HG03039 (cell line): ENCODE data around the gene PALS1.

ENCODE experiments used
- ATAC-seq: cut with Tn5 transposase; IDR thresholded peaks from one replicate; pipeline ENCODE4 v1.9.1; 2021; ENCODE audit warnings: mild to moderate bottlenecking, moderate library complexity; ENCODE audit not compliant: unreplicated experiment

Gene PALS1

DNA sequence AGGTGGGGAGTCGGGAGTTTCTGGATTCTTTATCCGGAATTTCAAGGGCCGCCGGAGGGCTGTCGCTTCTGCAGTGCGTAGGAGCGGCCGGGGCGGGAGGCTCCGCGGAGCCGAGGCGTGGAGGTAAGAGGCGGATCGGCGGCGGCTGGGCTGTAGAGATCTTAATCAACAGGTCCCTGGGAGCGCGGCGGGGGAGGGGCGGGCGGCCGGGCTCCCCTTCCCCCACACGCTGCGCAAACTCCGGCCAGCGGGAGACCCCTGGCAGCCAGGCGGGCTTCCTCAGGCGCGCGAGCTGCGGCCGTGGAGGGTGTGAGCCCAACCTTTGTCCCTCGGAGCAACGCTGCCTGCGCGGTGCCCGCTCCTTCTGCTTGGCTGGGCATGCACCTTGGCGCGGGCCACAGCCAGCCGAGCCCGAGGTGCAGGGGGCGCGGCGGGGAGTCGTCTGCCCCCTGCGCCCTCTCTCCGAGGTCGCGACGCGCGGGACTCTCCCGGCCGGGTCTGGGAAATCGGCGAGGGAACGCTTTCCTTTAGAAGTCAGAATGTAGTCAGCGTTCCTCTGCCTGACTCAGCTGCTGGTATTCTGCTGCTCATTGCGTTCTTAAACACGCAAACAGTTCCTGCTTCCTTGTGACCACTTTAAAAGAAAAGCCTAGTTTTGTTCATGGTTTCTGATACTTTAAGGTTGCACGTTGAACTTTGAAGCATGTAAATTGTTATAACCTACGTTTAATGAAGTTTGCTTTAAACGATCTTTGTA lies at the start of gene PALS1:
TSS of gene PALS1 (plus strand) at position 25 of the 757 bp plus-strand sequence. CDS start 37,736 bp downstream, outside the sequence.
- ATAC-seq: peak; percentile 35

GRCh38 chr14:67191768-67192290 lies 49.4 kb upstream of the PALS1 start:
- ATAC-seq: no peak

DNA sequence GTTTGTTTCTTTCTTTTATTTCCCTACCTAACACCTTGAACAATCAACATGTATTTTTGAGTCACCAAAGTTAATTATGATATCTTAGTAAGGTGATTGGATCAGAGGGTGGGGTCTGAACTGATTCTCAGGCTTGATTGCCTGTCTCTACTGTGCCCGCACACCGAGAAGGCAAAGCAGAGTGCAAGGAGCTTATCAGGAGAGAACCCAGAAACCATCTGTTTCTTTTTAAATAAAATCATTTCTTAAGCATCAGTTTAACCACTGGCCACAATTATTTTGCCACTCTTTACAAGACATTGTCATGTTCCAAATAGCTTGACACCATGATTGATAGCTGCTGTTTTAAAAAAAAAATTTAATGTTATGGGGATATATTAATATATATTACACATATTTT lies 48.9 kb upstream of the PALS1 start:
- no peak for ATAC-seq

- no peak for ATAC-seq
These were observed 46.0 kb upstream of the PALS1 start for GRCh38 chr14:67195279-67195678.

DNA sequence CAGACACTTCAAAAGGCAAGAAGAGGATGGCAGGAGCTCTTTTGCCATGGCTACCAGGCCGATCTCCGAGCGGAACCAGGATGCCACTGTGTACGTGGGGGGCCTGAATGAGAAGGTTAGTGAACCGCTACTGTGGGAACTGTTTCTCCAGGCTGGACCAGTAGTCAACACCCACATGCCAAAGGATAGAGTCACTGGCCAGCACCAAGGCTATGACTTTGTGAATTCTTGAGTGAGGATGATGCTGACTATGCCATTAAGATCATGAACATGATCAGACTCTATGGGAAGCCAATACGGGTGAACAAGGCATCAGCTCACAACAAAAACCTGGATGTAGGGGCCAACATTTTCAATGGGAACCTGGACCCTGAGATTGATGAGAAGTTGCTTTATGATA lies 42.2 kb upstream of the PALS1 start:
- ATAC-seq: no peak

GRCh38 chr14:67207810-67208209 lies 33.4 kb upstream of the PALS1 start:
- no peak for ATAC-seq

GRCh38 chr14:67218126-67218525 lies 23.1 kb upstream of the PALS1 start:
- ATAC-seq: no peak

DNA sequence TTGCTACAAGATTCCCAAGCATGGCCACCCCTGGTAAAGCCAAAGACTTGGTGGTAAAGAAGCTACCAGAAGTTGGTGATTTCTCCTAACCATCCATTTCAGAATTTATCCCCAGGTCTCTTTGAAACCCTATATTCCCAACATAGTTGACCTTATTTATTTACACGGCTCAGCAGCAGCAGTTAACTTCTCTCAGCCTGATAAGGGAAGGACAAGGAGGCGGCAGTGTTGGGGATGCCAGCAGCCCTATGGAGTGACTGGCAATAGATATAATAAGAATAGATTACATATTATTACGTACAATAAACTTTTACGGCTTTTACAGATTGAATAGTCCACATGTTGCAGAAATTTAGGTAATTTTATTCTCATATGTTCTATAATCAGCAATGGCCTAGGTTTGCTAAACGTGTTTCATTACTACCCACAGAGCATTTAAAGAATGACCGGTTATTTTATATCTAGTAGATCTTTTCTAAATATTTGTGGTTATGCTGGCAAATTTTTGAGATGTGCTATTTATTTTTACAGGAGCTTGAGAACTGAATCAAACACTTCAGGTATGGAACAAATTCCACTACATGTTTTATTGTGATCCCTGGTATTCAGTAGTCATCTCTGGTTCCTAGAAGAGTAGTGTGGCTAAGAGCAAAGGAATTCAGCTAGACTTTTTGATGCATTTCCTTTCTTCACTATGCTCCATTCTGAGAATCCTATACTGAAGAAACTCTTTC lies 19.8 kb upstream of the PALS1 start:
- no peak for ATAC-seq

DNA sequence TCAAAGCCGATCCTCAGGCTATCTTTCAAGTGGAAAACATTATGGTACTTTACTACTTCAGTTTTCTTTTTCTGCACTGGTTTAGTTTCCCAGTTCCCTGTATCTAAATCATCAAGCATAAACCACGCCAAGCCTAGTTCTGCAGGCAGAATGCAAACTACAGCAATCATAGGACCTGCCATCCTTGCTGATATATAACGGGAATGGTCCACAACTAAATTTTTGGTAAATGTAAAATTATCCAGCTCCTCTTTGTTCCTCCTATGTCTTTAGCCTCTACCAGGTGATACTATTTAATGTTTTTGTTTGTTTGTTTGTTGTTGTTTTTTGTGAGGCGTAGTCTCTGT lies 19.3 kb upstream of the PALS1 start:
- no peak for ATAC-seq

GRCh38 chr14:67225523-67225922 lies 15.7 kb upstream of the PALS1 start:
- no peak for ATAC-seq

DNA sequence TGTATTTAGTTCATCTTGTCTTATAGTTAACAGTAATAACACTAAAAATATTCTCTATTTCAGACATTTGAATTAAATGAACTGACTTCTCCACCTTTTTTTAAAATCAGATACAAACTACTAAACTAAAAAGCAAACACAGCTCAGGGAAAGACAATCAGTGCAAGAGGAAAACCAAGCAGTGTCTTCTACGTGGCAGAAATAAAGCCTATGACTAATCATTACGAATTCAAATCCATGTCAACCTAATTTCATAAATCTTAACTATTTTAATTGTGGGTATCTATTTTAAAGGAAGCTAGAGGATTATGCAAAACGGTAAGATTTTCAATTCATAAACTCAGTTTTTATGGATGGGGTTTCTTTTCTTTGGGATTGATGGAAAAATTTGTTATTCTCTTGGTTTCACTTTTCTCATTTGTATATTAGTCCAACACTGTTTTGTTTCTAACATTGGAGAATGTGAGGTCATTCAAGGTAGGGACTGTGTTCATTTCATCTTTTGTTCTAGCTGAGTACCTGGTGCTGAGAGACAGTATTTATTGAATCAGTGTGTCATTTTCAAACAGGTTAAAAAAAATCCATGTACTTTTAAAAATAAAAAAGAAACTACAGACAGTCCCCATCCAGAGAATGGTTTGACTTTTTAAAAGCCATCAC lies 12.8 kb upstream of the PALS1 start:
- ATAC-seq: no peak

GRCh38 chr14:67232066-67232465 lies 9.2 kb upstream of the PALS1 start:
- no peak for ATAC-seq

DNA sequence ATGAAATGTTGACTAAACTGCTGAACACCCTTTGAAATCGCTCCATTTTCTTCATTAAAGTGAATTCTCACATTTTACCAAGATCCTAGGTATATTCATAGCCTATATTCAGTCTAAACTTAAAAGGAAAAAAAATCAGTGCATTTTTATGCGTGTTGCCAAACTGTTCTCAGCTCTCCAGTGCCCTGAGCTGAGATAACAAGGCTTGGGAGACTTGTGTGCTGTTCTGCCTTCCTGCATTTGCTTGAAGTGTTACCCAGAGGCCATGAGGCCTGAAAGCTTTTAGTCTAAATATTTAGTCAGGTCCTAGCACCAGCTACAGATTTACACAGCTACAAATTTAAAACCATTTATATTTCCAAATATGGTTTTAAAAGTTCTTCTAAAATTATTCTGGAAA lies 8.6 kb upstream of the PALS1 start:
- no peak for ATAC-seq

DNA sequence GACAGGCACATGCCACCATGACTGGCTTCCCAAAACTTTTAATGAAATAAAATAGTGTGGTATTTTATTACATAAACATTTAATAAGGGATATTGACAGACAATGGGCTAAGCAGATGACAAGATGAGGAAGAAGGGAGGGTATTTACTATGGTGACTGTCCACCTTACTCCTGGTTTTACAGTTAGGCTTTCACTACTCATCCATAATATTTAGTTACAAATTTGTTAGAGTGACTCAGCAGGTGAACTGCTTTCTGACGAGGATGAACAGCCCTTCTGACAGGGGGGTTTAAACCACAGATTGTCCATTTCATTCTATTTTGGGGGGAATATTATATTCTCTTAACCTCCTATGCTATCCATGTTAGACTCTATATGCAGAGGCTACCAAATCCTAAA lies 3.6 kb upstream of the PALS1 start:
- ATAC-seq: no peak

GRCh38 chr14:67239582-67239981 lies 1.7 kb upstream of the PALS1 start:
- no peak for ATAC-seq

GRCh38 chr14:67240168-67240932 lies 885 bp upstream of the PALS1 start:
- ATAC-seq: no peak

DNA sequence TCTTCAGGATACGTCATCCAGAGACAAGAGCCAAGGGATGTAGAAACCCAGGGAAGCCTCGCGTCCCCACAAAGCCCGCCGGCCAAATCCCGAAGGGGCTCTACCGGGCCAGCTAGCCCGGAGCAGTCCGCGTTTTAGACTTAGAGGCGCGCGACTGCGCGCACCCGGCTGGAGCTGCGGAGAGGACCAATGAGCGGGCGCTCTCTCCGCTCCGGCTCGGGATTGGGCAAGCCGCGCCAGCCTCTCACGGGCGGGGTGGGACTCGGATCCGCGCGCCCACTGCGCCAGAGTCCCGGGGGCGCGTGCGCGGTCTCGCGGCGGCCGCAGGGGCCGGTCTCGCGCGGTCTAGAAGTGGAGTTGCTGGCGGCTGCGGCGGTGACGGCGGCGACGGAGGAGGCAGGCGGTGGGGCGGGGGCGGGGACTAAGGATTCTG lies 241 bp upstream of the PALS1 start:
- peak; percentile 93 for ATAC-seq

GRCh38 chr14:67242168-67242420 lies 859 bp downstream of the PALS1 start:
- no peak for ATAC-seq

- no peak for ATAC-seq
These were observed 3.9 kb downstream of the PALS1 start for GRCh38 chr14:67245104-67245503.

- no peak for ATAC-seq
These were observed 10.5 kb downstream of the PALS1 start for GRCh38 chr14:67251573-67252226.
